ES-I3 (cell line): ENCODE measurements around the gene PRR14.
"Not testable (repeated sequence)": the region's sequence is repeated elsewhere in the genome, so short reads cannot be mapped to it uniquely, and the experiment has no call there.

Experiments
- H3K36me3 ChIP-seq: 2 replicates; pipeline ENCODE4 v1.6.1; 2013; ENCODE audit warnings: mild to moderate bottlenecking, low read length, control low read depth, moderate library complexity; ENCODE audit not compliant: insufficient read depth
- H3K4me1 ChIP-seq: 2 replicates; pipeline ENCODE4 v1.6.1; 2013; ENCODE audit warnings: mild to moderate bottlenecking, control low read depth, low read length; ENCODE audit not compliant: insufficient read depth
- H3K9ac ChIP-seq: 2 replicates; pipeline ENCODE4 v1.6.1; 2013; ENCODE audit warnings: low read depth, mild to moderate bottlenecking, low read length, moderate library complexity
- H3K9me3 ChIP-seq: 2 replicates; pipeline ENCODE4 v1.6.1; 2013; ENCODE audit warnings: mild to moderate bottlenecking, low read length, moderate library complexity; ENCODE audit not compliant: control insufficient read depth, insufficient read depth

The PRR14 gene

GRCh38 chr16:30677931-30678585, 27.3 kb downstream of the PRR14 start:
- no peaks in the 10 kb centered on the region for H3K9me3 ChIP-seq
- no peak overlapping the region for H3K9ac ChIP-seq
- no peaks in the 10 kb centered on the region for H3K4me1 ChIP-seq
- no peaks in the 10 kb centered on the region for H3K36me3 ChIP-seq

DNA sequence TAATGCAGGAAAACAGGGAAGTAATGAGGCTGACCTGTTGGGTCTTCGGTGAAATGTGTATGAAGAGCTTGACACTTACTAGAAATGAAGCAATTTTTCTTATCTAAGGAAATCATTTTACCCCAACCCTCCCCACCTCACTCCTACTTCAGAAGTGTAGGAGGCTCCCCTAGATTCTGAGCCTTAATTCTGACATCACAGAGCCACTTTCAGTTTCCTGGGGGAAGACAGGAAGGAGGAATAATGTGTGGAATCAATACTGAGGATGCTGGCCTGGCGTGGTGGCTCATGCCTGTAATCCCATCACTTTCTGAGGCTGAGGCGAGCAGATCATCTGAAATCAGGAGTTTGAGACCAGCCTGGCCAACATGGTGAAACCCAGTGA, 27.8 kb downstream of the PRR14 start:
- H3K9me3 ChIP-seq = no peaks in the 10 kb centered on the region
- H3K9ac ChIP-seq = no peak overlapping the region
- no peaks in the 10 kb centered on the region for H3K36me3 ChIP-seq
- H3K4me1 ChIP-seq = no peaks in the 10 kb centered on the region

GRCh38 chr16:30680326-30680725, 29.6 kb downstream of the PRR14 start:
- no peaks in the 10 kb centered on the region for H3K9me3 ChIP-seq
- H3K4me1 ChIP-seq = no peaks in the 10 kb centered on the region
- H3K36me3 ChIP-seq = no peaks in the 10 kb centered on the region
- no peak overlapping the region for H3K9ac ChIP-seq

DNA sequence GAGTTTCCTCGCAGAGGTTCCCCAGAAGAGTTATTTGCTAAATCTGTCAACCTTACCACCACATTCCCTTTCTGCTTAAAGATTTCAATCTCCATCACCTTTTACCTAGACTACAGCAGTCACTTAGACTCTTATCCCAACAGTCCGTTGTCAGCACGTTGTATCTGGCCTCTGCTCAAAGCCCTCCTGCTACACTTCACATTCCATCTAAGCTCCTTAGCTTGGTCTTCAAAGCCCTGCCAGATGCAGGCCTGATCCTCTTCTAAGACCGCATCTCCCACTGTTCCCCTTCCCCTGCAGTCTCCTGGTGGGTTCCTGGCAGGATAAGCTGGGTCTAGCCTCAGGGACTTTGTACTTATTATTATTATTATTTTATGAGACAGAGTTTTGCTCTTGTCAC, 37.9 kb downstream of the PRR14 start:
- H3K9me3 ChIP-seq = no peaks in the 10 kb centered on the region
- H3K4me1 ChIP-seq = peaks cover 3% of the 10 kb centered on the region; the same call in 1 of the 2 replicates
- no peaks in the 10 kb centered on the region for H3K36me3 ChIP-seq
- no peak overlapping the region for H3K9ac ChIP-seq

DNA sequence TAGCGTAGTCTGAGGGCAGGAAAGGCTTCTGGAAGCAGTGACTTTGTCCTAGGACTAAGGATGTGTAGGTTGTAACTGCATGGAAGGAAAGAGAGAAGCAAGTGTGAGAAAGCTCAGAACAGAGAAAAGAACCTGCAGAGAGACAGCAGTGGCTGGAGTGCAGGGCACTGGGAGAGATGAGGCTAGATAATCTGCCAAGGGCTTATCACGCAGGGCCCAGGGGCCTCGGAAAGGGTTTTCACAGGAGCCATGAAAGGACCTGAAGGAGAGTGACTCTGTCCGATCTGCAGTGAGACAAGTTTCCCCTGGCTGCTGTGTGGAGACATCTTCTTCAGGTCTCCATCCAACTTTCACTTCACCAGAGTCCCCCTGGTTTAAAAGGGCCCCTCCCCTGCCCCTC, 41.1 kb downstream of the PRR14 start:
- Histone ChIP-seq H3K9me3 (no peaks in the 10 kb centered on the region), H3K4me1 (peaks cover 3% of the 10 kb centered on the region; the same call in 1 of the 2 replicates), H3K36me3 (no peaks in the 10 kb centered on the region), H3K9ac (no peak overlapping the region)

- Histone ChIP-seq H3K4me1 (peaks cover 3% of the 10 kb centered on the region; the same call in 1 of the 2 replicates), H3K9me3 (no peaks in the 10 kb centered on the region), H3K36me3 (no peaks in the 10 kb centered on the region), H3K9ac (no peak overlapping the region)
Observed at GRCh38 chr16:30692396-30693064, 41.8 kb downstream of the PRR14 start.

- no peaks in the 10 kb centered on the region for H3K36me3 ChIP-seq
- H3K9me3 ChIP-seq = no peaks in the 10 kb centered on the region
- H3K9ac ChIP-seq = no peak overlapping the region
- H3K4me1 ChIP-seq = peaks cover 3% of the 10 kb centered on the region; the same call in 1 of the 2 replicates
Observed at GRCh38 chr16:30694926-30695693, 44.4 kb downstream of the PRR14 start.

DNA sequence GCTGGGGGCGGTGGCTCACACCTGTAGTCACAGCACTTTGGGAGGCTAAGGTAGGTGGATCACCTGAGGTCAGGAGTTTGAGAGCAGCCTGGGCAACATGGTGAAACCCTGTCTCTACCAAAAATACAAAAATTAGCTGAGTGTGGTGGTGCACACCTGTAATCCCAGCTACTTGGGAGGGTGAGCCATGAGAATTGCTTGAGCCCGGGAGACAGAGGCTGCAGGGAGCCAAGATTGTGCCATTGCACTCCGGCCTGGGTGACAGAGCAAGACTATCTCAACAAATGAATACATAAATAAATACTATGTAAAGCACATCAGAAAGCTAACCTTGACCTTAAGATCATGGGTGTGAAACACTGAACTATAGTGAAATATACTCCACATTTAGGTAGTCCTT, 45.9 kb downstream of the PRR14 start:
- not testable (repeated sequence) for H3K4me1 ChIP-seq, H3K9ac ChIP-seq, H3K36me3 ChIP-seq, H3K9me3 ChIP-seq

DNA sequence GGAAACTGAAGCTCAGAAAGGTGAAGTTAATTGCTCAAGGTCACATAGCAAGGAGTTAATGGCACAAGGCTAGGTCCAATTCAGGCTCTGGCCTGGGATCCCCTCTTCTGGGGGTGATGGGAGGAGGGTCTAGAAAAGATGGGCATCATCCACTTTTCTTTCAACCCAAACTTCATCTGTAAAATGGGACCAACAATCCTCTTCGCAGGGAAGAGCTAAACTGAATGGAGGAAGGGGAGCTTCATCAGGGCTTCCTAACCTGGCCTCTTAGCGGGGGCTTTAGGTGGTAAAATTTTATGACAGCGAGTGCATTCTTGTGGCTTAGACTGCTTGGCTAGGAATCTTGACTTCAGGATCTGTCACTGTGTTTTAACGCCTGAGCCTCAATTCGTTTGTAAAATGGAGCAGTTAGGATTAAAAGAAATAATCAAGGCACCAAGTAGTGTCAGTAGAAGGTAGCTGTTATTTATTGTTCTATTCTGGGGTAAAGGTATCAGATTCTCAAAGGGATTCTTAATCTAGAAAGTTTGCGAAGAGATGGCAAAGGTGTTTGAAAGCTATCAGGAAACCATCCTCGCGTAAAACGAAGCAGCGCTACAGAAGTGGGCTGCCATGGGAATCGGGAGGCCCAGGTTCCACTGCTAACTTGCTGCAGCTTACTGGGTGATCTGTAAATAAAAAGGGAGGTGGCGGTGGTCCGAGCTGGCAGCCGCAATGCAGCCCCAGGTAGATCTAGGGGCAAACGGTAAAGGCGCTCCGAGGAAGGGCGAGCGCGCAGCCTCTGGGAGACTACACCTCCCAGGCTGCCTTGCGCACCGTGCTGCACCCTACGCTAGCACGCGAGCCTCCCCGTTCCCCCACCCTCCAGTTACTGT, 46.7 kb downstream of the PRR14 start:
- Histone ChIP-seq H3K36me3 (peaks cover 4% of the 10 kb centered on the region), H3K9me3 (no peaks in the 10 kb centered on the region), H3K4me1 (no peaks in the 10 kb centered on the region), H3K9ac (peak overlapping the region; percentile 94; the same call in 1 of the 2 replicates)

DNA sequence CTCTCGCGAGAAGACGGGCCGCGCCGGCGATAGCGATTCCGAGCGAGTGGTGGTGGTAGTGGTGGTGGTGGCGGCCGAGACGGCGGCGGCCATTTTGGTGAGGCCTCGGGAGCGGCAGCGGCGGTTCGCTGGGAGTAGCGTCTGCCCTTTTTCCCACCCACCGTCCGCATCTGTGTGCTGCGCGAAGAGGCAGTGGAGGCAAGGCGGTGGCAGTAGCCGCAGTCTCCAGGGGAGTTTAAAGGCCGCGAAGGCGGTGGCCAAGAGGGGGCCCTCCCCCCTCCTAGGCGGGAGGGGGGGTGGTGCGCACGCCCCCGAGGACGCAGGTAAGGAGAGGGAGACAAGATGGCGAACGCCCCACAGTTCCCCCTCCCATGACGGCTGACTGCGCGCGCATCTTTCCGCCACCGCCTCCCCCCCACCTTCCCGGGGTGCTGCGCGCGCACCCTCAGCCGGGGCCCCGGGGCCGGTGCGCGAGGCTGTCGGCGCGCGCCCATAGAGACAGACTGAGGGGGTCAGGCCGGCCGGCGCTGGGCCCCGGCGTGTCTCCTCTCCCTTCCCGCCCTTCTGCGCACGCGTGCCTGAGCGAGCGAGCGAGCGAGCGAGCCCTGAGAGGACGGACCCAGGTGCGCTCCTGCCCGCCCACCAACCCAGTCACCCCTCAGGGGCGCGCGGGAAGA, 47.5 kb downstream of the PRR14 start:
- Histone ChIP-seq H3K36me3 (peaks cover 4% of the 10 kb centered on the region), H3K9me3 (no peaks in the 10 kb centered on the region), H3K4me1 (no peaks in the 10 kb centered on the region)

DNA sequence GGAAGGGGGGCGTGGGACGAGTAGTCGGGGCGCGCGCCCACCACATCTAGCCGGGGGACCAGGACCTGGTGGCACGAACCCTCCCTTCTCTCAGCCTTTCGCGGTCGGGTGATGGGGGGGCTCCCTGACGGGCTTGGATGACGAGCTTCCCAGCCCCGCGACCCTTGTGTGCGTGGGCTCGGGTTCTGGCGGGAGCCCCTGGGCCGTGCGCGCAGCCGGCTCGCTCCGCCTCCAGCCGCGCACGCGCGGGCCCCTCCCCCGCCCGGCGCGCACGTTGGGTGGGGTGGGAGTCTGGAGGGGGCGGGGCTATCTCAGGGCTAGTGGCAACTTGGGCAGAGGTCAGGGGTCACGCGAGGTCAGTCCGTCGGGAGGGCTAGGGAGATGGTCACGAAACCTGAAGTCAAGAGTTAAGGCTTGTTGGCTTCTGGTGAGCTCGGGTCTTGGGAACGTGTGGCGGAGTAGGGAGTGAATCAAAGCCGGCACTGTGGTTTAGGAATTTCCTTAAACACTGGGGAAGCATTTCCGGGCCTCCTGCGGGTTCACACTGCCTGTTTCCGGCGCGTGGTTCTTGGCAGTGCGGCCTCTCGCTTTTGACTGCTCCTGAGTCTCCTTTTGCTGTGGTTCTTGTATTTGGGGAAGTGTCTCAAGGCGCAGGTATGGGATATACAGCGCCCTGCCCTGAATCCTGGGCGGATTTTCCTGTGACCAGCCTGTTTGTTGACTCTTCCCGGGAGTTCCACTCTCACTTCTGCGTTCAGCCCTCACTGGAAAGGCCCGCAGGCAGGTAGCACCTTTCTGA, 48.3 kb downstream of the PRR14 start, which contains the start of gene SRCAP:
Gene SRCAP (plus strand): TSS at position 356 of the 799 bp plus-strand sequence. CDS start 1,654 bp downstream, outside the sequence.
- no peaks in the 10 kb centered on the region for H3K4me1 ChIP-seq

More for the DNA sequence above, 47.5 kb downstream of the PRR14 start:
- peak overlapping the region; percentile 94 for H3K9ac ChIP-seq

DNA sequence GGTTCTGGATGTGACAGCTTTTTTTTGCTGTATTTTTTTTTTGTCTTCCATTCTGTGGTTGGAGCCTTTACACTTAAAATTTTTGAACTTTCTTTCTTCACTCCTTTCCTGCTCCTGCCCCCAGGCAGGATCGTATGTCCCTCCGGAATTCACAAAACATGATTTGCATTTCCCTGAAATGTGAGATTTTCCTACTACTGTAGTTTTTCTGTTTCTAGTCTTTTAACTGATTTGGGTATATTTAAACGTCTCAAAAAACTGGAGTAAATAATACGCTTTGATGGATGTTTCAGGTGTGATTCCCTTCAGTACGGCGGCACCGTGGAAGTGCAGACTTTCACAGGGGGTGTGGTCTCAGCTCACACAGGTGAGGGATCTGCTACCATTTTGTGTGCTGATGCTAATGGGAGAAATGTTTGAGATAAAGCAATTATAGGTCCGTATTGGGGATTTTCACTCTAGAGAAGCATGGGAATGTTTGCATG, 48.9 kb downstream of the PRR14 start:
- peaks cover 10% of the 10 kb centered on the region for H3K36me3 ChIP-seq
- H3K9me3 ChIP-seq = no peaks in the 10 kb centered on the region
- no peaks in the 10 kb centered on the region for H3K4me1 ChIP-seq
- H3K9ac ChIP-seq = peak overlapping the region; percentile 94

More for the DNA sequence above, 48.3 kb downstream of the PRR14 start, which contains the start of gene SRCAP:
- H3K9ac ChIP-seq = peak within 1 kb of the TSS; percentile 94
- no peaks in the 10 kb centered on the region for H3K9me3 ChIP-seq
- H3K36me3 ChIP-seq = peaks cover 4% of the 10 kb centered on the region

DNA sequence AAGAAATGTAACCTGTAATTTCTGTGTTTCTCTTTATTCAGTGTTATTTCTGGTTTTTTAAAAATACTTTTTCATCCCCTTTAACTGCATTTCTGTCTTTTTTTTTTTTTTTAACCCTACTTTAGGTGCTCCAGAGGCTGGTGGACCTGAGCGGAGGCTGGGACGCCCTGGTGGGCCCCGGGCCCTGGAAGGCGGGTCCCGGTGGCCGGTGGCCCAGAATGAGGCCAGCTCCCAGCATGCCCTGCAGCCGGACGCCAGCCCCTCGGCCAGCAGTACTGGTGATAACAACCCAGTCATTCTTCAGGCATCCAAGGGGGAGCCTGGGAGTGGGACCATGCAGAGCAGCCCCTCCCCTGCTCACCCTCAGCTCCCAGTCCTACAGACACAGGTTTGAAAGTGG, 49.7 kb downstream of the PRR14 start:
- Histone ChIP-seq H3K4me1 (no peaks in the 10 kb centered on the region), H3K36me3 (peaks cover 13% of the 10 kb centered on the region), H3K9ac (no peak overlapping the region), H3K9me3 (no peaks in the 10 kb centered on the region)
